ENCODE results near the gene RELN.
"Not testable (repeated sequence)": the region's sequence is repeated elsewhere in the genome, so short reads cannot be mapped to it uniquely, and the experiment has no call there.

The RELN gene

DNA sequence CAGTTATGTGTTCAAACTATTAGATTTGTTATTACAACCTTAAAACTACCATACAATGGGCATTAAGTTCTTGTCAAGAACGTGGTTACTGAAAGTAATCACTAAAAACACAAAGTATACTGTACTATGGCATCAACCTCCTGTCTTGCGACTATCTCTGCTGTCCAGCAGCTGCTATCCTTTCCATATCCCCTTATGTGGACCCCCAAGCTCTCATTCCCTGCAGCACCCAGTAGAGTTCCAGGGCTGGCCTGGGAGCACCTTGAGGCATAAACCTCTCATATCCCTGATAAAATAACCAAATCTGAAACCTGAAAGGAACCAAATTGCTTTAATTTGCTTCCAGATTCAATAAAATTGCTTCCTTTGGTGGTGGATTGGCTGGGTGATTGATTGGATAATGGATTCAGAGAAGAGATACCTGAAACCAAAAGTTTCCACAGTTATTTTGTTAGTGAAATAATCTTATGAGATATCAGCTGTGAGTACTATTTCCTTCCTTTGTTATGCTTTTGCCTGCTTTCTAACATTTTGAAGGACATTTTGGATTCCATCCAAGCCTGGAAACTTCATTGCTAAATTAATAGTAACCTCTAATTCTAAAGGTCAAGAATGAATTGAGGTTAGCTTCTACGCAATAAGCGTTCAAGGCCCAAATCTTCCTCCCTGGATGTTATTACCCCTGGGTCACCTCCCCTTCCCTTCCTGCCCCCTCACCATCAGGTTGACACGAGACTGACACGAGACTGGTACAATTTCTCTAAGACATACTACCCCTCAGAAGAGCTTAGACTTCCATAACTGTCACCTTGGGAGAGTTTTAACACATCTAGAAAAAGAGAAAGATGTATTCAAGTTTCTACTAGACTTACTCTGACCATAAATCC, 48.8 kb downstream of the RELN start:
- no peak for DNase-seq

GRCh38 chr7:103937680-103938079, 51.8 kb downstream of the RELN start:
- DNase-seq, result no peak

- DNase-seq, result no peak
Measured at GRCh38 chr7:103936558-103936957, 52.9 kb downstream of the RELN start.

- no peak for DNase-seq
Measured at GRCh38 chr7:103934508-103934907, 55.0 kb downstream of the RELN start.

GRCh38 chr7:103932389-103932788, 57.1 kb downstream of the RELN start:
- DNase-seq, result no peak

- DNase-seq, result no peak
Measured at GRCh38 chr7:103929901-103930311, 59.6 kb downstream of the RELN start.

DNA sequence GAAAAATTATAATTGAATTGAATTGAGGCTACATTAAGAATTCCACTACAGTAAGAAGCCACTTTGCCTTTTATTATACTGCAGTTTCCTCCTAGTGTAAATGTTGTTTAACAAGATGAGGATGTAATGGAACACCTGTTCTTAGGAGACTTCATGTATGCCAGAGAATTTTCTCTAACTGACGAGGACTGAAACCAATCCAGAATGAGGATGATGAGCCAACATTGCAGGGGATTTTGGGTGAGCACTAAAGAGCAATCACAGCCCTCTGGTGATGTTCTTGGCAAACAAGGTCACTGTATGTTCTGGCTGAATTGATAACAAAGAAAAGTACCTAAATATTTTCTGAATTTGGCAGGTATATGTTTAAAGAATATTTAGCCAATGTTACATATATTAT, 60.9 kb downstream of the RELN start:
- DNase-seq, result no peak

DNA sequence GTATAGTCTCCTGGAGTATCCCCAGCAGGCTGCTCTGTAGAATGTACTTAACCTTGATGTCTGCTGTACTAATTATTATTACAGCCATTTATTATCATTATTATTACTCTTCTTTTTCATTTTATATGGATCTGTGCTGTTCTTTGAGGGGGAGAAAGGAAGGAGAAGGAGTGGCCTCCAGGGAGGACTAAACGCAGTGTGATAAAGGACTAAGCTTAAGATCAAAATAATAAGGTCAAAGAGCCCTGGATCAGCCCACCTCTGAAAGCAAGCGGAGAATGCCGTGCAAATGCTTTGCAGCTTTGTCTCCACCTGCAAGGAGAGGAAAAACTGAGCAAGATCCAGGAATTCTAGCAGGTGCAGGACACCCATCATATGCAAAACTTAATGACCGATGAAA, 65.3 kb downstream of the RELN start:
- no peak for DNase-seq

- DNase-seq, result no peak
Measured at GRCh38 chr7:103922407-103922806, 67.1 kb downstream of the RELN start.

GRCh38 chr7:103921692-103922091, 67.8 kb downstream of the RELN start:
- no peak for DNase-seq

GRCh38 chr7:103919272-103919868, 70.1 kb downstream of the RELN start:
- DNase-seq, result no peak

DNA sequence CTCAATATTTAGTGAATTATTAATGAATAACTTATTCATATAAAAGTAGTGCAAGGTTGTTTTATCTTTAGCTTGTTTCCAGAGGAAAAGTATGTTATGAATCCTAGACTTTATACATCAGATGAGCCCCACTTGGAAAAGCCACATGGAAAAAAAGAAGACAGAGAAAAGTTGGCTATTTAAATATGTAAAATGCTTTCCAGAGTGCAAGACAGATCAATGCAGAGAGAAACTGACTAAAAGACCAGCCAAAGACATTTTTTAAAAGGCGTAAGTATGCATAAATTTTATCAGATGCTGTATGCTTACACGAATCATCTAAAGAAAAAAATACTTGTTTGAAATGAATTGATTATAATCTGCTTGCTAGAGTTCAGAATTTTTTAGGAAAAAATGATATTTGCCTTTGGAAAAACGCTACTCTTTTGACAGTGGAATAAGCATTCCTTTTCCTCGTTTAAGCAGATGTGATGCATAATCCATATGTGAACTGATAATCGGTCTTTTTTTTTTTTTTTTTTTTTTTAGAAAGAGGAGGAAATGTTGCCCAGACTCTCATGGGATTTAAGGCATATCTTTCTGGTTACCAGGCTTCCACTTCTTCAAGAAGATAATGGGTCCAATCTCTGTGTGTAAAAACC, 70.7 kb downstream of the RELN start:
- DNase-seq, result no peak

GRCh38 chr7:103915680-103916357, 73.6 kb downstream of the RELN start:
- no peak for DNase-seq

- DNase-seq, result no peak
Measured at GRCh38 chr7:103914147-103914899, 75.1 kb downstream of the RELN start.

- peak; percentile 28 for DNase-seq
Measured at GRCh38 chr7:103912891-103913605, 76.4 kb downstream of the RELN start.

DNA sequence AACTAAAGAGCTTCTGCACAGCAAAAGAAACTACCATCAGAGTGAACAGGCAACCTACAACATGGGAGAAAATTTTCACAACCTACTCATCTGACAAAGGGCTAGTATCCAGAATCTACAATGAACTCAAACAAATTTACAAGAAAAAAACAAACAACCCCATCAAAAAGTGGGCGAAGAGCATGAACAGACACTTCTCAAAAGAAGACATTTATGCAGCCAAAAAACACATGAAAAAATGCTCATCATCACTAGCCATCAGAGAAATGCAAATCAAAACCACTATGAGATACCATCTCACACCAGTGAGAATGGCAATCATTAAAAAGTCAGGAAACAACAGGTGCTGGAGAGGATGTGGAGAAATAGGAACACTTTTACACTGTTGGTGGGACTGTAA, 78.4 kb downstream of the RELN start:
- not testable (repeated sequence) for DNase-seq

- DNase-seq, result no peak
Measured at GRCh38 chr7:103905997-103906396, 83.5 kb downstream of the RELN start.

GRCh38 chr7:103902917-103903316, 86.5 kb downstream of the RELN start:
- DNase-seq, result peak; percentile 58

- DNase-seq, result not testable (repeated sequence)
Measured at GRCh38 chr7:103896826-103897225, 92.6 kb downstream of the RELN start.

DNA sequence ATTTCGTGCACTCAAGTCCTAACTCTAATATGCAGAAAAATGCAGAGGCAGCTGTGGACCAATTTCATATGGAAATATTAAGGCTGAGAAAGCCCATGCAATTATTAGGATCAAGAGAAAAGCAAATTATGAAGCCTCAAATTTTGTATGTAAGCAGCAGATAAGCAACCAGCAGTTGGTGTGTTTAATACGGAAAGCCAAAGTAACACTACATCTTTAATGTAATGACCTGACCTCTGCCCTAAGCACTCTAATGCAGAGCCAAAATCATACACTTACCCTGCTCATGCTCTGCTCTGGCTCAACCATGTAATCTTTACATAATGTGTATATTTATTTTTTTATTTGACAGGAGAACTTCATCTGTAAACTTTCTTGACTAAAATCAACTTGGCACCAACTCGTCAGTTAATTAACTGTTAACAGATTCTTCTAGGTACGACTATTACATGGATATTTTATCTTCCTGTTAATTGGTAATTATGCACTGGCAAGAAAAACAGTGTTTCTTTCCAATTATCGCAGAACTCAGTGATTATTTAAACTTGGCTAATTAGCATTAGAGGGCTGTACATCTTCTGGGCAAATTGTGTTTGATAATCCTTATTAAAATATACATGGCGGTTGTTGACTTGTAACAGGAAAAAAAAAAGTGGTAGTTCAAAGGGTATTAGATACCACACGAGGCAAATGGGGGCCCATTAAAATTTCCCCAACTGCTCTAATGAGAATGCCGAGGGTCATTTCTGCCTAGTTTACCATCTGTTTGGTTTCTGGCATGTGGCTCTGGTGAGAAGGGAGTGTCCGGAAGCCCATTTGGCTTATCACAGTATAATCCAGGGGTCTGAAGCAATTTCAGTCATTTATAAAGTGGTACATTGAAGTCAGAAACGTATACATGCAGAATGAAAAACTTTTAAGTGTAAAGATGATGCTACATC, 94.5 kb downstream of the RELN start:
- peak; percentile 33 for DNase-seq

DNA sequence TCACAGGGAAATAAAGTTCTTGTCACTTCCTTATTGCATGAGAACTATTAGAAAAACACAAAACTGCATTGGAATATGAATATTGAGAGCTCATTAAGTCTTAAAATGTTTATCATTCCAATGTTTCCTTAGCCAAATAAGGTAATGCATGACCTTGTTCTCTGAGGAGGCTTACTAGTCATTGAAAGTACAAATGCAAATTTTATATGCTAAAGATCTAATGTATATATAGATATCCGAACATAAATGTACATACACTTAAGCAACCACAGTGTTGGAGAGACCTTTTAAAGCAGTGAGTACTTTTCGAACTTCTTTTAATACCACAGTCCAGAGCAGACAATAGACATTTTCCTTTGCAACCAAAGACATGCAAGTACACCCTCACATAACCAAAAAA, 96.1 kb downstream of the RELN start:
- no peak for DNase-seq
